RWPE2 (cell line): ENCODE measurements around the gene UTP3.
"Not testable (repeated sequence)": the region's sequence is repeated elsewhere in the genome, so short reads cannot be mapped to it uniquely, and the experiment has no call there.

ENCODE experiments used
- ATAC-seq: fragments of 200-7000 bp; cut with Tn5 transposase; 3 replicates; pipeline ENCODE4 v1.9.1; 2021; ENCODE audit warnings: low read depth
- DNase-seq: peaks from one replicate; pipeline ENCODE4 v3.0.0-alpha.2; 2020; ENCODE audit warnings: low spot score
- H3K27ac ChIP-seq: fragments of 450-650 bp; 2 replicates; pipeline ENCODE4 v1.5.1; 2017; ENCODE audit warnings: mild to moderate bottlenecking; ENCODE audit not compliant: poor library complexity, severe bottlenecking
- H3K27me3 ChIP-seq: fragments of 250-450 bp; sonication (Bioruptor Pico); 2 replicates; pipeline ENCODE4 v1.5.1; 2021; ENCODE audit warnings: mild to moderate bottlenecking, moderate library complexity; ENCODE audit not compliant: insufficient read depth, poor library complexity, severe bottlenecking
- H3K36me3 ChIP-seq: fragments of 250-450 bp; sonication (Bioruptor Pico); 2 replicates; pipeline ENCODE4 v1.5.1; 2020; ENCODE audit warnings: low read depth, mild to moderate bottlenecking, moderate library complexity
- H3K4me1 ChIP-seq: fragments of 250-450 bp; sonication (Bioruptor Pico); 2 replicates; pipeline ENCODE4 v1.5.1; 2021; ENCODE audit warnings: mild to moderate bottlenecking, moderate library complexity; ENCODE audit not compliant: insufficient read depth, poor library complexity, severe bottlenecking
- H3K4me3 ChIP-seq: fragments of 250-450 bp; sonication (Bioruptor Pico); 2 replicates; pipeline ENCODE4 v1.5.1; 2021; ENCODE audit warnings: mild to moderate bottlenecking, moderate library complexity; ENCODE audit not compliant: severe bottlenecking
- H3K9me3 ChIP-seq: fragments of 250-450 bp; sonication (Bioruptor Pico); 2 replicates; pipeline ENCODE4 v1.5.1; 2021; ENCODE audit warnings: mild to moderate bottlenecking, moderate library complexity; ENCODE audit not compliant: severe bottlenecking
- CTCF ChIP-seq: fragments of 450-650 bp; IDR thresholded peaks from one replicate; pipeline ENCODE4 v1.5.1; 2017; ENCODE audit warnings: mild to moderate bottlenecking, moderate library complexity; ENCODE audit not compliant: poor library complexity, severe bottlenecking

The UTP3 gene

GRCh38 chr4:70687821-70688794 lies at the start of gene UTP3:
Gene UTP3, plus strand, starts transcription at chr4:70688532. Its CDS starts 146 bp downstream, at chr4:70688678.
- ATAC-seq = peak; percentile 96
- peak; percentile 98 for TF ChIP-seq CTCF
- H3K4me3 ChIP-seq = peak within 1 kb of the TSS; percentile 71
- no peaks in the 10 kb centered on the region for H3K27me3 ChIP-seq
- no peaks in the 10 kb centered on the region for H3K9me3 ChIP-seq
- H3K36me3 ChIP-seq = peaks cover 25% of the 10 kb centered on the region
- peaks cover 17% of the 10 kb centered on the region for H3K4me1 ChIP-seq
- peak within 1 kb of the TSS; percentile 66 for H3K27ac ChIP-seq
- peak; percentile 91 for DNase-seq

GRCh38 chr4:70640192-70640591 lies 48.1 kb upstream of the UTP3 start:
- no peak for ATAC-seq
- no peak for TF ChIP-seq CTCF
- H3K4me1 ChIP-seq = no peaks in the 10 kb centered on the region
- H3K27me3 ChIP-seq = no peaks in the 10 kb centered on the region
- no peak overlapping the region for H3K4me3 ChIP-seq
- H3K9me3 ChIP-seq = no peaks in the 10 kb centered on the region
- H3K36me3 ChIP-seq = no peaks in the 10 kb centered on the region
- DNase-seq = no peak
- no peak overlapping the region for H3K27ac ChIP-seq

- H3K4me3 ChIP-seq, H3K27me3 ChIP-seq, ATAC-seq, DNase-seq, H3K4me1 ChIP-seq, H3K36me3 ChIP-seq, H3K27ac ChIP-seq, H3K9me3 ChIP-seq: not testable (repeated sequence)
These were observed 37.6 kb upstream of the UTP3 start for GRCh38 chr4:70650741-70651140.

- ATAC-seq = peak; percentile 62
- Histone ChIP-seq H3K36me3 (no peaks in the 10 kb centered on the region), H3K4me3 (no peak overlapping the region)
These were observed 36.3 kb upstream of the UTP3 start for GRCh38 chr4:70651864-70652506.

More at GRCh38 chr4:70651864-70652506, 36.3 kb upstream of the UTP3 start:
- Histone ChIP-seq H3K27ac (no peak overlapping the region), H3K4me1 (no peaks in the 10 kb centered on the region), H3K9me3 (no peaks in the 10 kb centered on the region), H3K27me3 (no peaks in the 10 kb centered on the region)
- DNase-seq = no peak
- TF ChIP-seq CTCF = peak; percentile 81
